Sigmoid colon (tissue), 4 donors: ENCODE results near the gene LRRIQ3.

Experiments
- CTCF ChIP-seq, 4 experiments: fragments of 450-650 bp in 3 of 4; fragments of 200-600 bp in 1 of 4; IDR thresholded peaks; one replicate each; pipeline ENCODE4 v1.5.1; 2016 to 2019; ENCODE audit warnings: antibody characterized with exemption in 4 of 4, mild to moderate bottlenecking in 3 of 4, moderate library complexity in 2 of 4
- POLR2AphosphoS5 ChIP-seq, 4 donors: sonication (generic); formaldehyde crosslinking; IDR thresholded peaks; one replicate each; pipeline ENCODE4 v1.6.1; 2017; ENCODE audit warnings: antibody characterized with exemption in 4 of 4

- TF ChIP-seq CTCF (IDR thresholded peaks at IDR 0.05) (no peak), POLR2AphosphoS5 (IDR thresholded peaks at IDR 0.05) (no peak)
Observed at GRCh38 chr1:73978964-73979363, 219.0 kb downstream of the LRRIQ3 start.
